Mammary epithelial cell (primary cell): ENCODE measurements around the gene BBS7.

Experiments used
- CTCF ChIP-seq, 2 donors: IDR thresholded peaks in 1 of 2; conservative IDR thresholded peaks in 1 of 2; 2 replicates each; pipeline ENCODE4 v1.5.1; 2011 to 2012; ENCODE audit warnings: inconsistent platforms in 2 of 2, low read length in 2 of 2, mild to moderate bottlenecking in 2 of 2, control low read depth in 1 of 2, low read depth in 1 of 2; ENCODE audit not compliant: insufficient read depth in 1 of 2; ENCODE audit errors: extremely low read depth in 1 of 2
- EZH2 ChIP-seq: IDR thresholded peaks from 2 replicates; pipeline ENCODE4 v1.6.1; 2012; ENCODE audit warnings: low read length, inconsistent platforms, borderline replicate concordance

DNA sequence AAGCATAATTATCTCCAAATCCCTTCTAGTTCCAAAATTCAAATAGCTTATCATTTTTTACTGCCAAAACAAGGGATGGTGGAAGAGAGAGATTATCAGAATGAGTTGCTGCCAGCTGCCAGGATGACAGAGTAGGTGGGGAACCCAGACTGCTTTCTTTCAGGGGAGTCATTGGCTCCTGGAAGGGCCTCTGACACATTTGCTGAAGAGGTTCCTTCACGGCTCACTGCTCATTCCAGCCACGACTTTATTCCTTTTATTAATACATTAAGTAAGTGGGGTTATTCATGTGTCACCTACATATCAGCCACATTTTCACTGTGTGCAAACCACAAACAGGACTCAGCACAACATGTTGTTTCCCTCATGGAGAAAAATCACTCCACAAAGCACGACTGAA lies 92.6 kb downstream of the BBS7 start:
- TF ChIP-seq CTCF (conservative IDR thresholded peaks at IDR 0.05 in 1 of 2, IDR thresholded peaks at IDR 0.05 in 1 of 2; ENCODE audit: extremely low read depth in 1 of 2, insufficient read depth in 1 of 2, low read depth in 1 of 2, low read length in 2 of 2) = no peak
- TF ChIP-seq EZH2 = no peak
